Measurements from ENCODE around the gene IKZF4. TPM values are rescaled to one million over a fixed set of nuclear protein-coding genes. Genes with fewer than 3 reads are reported as not detected.

IKZF4 gene
- total RNA-seq, 1 donor from 2014 or later: 2.1 TPM

DNA sequence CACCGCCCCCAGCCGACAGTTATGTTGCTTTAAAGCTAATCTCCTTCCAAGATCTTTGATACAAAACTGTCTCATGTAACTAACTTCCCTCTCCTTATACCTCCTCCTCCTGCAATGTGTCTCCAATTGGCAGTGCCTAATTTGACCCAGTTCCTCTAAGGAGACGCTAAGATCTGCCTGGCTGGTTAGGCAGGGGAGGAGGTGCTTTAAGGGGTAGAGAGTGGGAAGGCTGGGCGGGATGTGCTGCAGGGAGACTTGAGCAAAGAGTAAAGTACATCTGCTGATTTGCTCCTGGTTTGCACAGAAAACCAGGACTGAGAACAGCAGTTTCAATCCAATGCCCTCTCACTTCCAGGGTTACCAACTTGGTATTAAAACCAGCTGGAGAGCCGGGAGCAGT is 7.4 kb upstream of the IKZF4 start:
- no peaks in the 10 kb centered on the region for H4K20me1 ChIP-seq (ENCODE audit: low read depth)

GRCh38 chr12:56014205-56014604 is 6.6 kb upstream of the IKZF4 start:
- Histone ChIP-seq H3K4me3 (no peak overlapping the region), H3K9ac (no peak overlapping the region), H3K9me3 (ENCODE audit: low read depth) (no peaks in the 10 kb centered on the region), H3K4me1 (peaks cover 4% of the 10 kb centered on the region), H3F3A (ENCODE audit: low read depth) (no peaks in the 10 kb centered on the region), H3K27me3 (no peaks in the 10 kb centered on the region), H4K20me1 (ENCODE audit: low read depth) (no peaks in the 10 kb centered on the region), H2AFZ (replicated peaks) (no peak overlapping the region), H3K79me2 (ENCODE audit: low read depth) (no peaks in the 10 kb centered on the region), H3K27ac (no peak overlapping the region), H3K4me2 (no peak overlapping the region), H3K36me3 (no peaks in the 10 kb centered on the region)
- Mint-ChIP-seq H3K4me3 (no peak overlapping the region), H3K4me1 (peaks cover 13% of the 10 kb centered on the region), H3K27ac (peak overlapping the region; percentile 11), H3K36me3 (peaks cover 11% of the 10 kb centered on the region), H3K9me3 (no peaks in the 10 kb centered on the region), H3K27me3 (ENCODE audit: insufficient read depth, low read depth) (peaks cover 2% of the 10 kb centered on the region)
- TF ChIP-seq EZH2phosphoT487 (IDR thresholded peaks at IDR 0.05) (no peak), EZH2 (IDR thresholded peaks at IDR 0.05) (no peak)
- TF ChIP-seq, protein P1, sequence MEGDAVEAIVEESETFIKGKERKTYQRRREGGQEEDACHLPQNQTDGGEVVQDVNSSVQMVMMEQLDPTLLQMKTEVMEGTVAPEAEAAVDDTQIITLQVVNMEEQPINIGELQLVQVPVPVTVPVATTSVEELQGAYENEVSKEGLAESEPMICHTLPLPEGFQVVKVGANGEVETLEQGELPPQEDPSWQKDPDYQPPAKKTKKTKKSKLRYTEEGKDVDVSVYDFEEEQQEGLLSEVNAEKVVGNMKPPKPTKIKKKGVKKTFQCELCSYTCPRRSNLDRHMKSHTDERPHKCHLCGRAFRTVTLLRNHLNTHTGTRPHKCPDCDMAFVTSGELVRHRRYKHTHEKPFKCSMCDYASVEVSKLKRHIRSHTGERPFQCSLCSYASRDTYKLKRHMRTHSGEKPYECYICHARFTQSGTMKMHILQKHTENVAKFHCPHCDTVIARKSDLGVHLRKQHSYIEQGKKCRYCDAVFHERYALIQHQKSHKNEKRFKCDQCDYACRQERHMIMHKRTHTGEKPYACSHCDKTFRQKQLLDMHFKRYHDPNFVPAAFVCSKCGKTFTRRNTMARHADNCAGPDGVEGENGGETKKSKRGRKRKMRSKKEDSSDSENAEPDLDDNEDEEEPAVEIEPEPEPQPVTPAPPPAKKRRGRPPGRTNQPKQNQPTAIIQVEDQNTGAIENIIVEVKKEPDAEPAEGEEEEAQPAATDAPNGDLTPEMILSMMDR (IDR thresholded peaks at IDR 0.05): no peak
- DNase-seq (ENCODE audit: low spot score): no peak

More for the DNA sequence above, 7.4 kb upstream of the IKZF4 start:
- H3K9ac ChIP-seq: no peak overlapping the region
- no peak overlapping the region for H2AFZ ChIP-seq (replicated peaks)
- H3K4me1 ChIP-seq: peaks cover 4% of the 10 kb centered on the region
- H3K4me1 Mint-ChIP-seq: peaks cover 10% of the 10 kb centered on the region
- H3K27me3 ChIP-seq: no peaks in the 10 kb centered on the region
- H3K79me2 ChIP-seq (ENCODE audit: low read depth): no peaks in the 10 kb centered on the region
- no peak overlapping the region for H3K4me3 Mint-ChIP-seq
- no peak overlapping the region for H3K4me2 ChIP-seq
- H3K27me3 Mint-ChIP-seq (ENCODE audit: insufficient read depth, low read depth): peaks cover 2% of the 10 kb centered on the region
- TF ChIP-seq, protein P1 (IDR thresholded peaks at IDR 0.05): no peak
- no peak for TF ChIP-seq EZH2phosphoT487 (IDR thresholded peaks at IDR 0.05)
- no peak for TF ChIP-seq EZH2 (IDR thresholded peaks at IDR 0.05)
- H3K4me3 ChIP-seq: no peak overlapping the region
- H3K9me3 Mint-ChIP-seq: no peaks in the 10 kb centered on the region
- H3K27ac ChIP-seq: no peak overlapping the region
- DNase-seq (ENCODE audit: low spot score): no peak
- H3K27ac Mint-ChIP-seq: no peak overlapping the region
- H3K36me3 Mint-ChIP-seq: peaks cover 11% of the 10 kb centered on the region
- H3F3A ChIP-seq (ENCODE audit: low read depth): no peaks in the 10 kb centered on the region
- no peaks in the 10 kb centered on the region for H3K36me3 ChIP-seq
- H3K9me3 ChIP-seq (ENCODE audit: low read depth): no peaks in the 10 kb centered on the region

GRCh38 chr12:56017181-56017580 is 3.7 kb upstream of the IKZF4 start:
- peaks cover 24% of the 10 kb centered on the region for H3K4me1 ChIP-seq
- no peak overlapping the region for H3K9ac ChIP-seq
- H3K4me3 ChIP-seq: no peak overlapping the region
- TF ChIP-seq EZH2 (IDR thresholded peaks at IDR 0.05) (no peak), EZH2phosphoT487 (IDR thresholded peaks at IDR 0.05) (no peak)
- TF ChIP-seq, protein P1 (IDR thresholded peaks at IDR 0.05): no peak
- no peaks in the 10 kb centered on the region for H3K27me3 ChIP-seq
- H3K79me2 ChIP-seq (ENCODE audit: low read depth): peaks cover 6% of the 10 kb centered on the region
- H3K9me3 ChIP-seq (ENCODE audit: low read depth): no peaks in the 10 kb centered on the region
- peaks cover 39% of the 10 kb centered on the region for H3K4me1 Mint-ChIP-seq
- no peak overlapping the region for H3K27ac ChIP-seq
- H2AFZ ChIP-seq (replicated peaks): no peak overlapping the region
- DNase-seq (ENCODE audit: low spot score): no peak
- no peak overlapping the region for H3K4me2 ChIP-seq
- peaks cover 9% of the 10 kb centered on the region for H3K36me3 Mint-ChIP-seq
- no peaks in the 10 kb centered on the region for H3K9me3 Mint-ChIP-seq
- H3K27me3 Mint-ChIP-seq (ENCODE audit: insufficient read depth, low read depth): peaks cover 6% of the 10 kb centered on the region
- H4K20me1 ChIP-seq (ENCODE audit: low read depth): no peaks in the 10 kb centered on the region
- H3K27ac Mint-ChIP-seq: no peak overlapping the region
- no peak overlapping the region for H3K4me3 Mint-ChIP-seq
- H3F3A ChIP-seq (ENCODE audit: low read depth): peaks cover 27% of the 10 kb centered on the region
- H3K36me3 ChIP-seq: no peaks in the 10 kb centered on the region

All from neural progenitor cell (in vitro differentiated cells).